ENCODE measurements around the gene TCHP.
"Not testable (repeated sequence)": the region's sequence is repeated elsewhere in the genome, so short reads cannot be mapped to it uniquely, and the experiment has no call there.

Gene TCHP

DNA sequence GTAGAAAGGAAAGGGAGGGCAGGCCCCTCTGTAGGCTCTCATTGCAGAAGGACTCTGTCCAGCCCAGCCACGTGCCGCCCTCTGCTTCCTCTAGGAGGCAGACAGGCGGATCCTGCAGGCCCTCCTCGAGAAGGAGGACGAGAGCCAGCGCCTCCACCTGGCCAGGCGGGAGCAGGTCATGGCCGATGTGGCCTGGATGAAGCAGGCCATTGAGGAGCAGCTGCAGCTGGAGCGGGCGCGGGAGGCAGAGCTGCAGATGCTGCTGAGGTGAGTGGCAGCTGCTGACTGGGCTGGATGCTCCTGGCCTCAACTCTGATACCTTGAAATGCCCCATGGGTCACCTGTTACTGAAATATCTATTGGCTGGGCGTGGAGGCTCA, 10.9 kb downstream of the TCHP start:
- DNase-seq = no peak

DNA sequence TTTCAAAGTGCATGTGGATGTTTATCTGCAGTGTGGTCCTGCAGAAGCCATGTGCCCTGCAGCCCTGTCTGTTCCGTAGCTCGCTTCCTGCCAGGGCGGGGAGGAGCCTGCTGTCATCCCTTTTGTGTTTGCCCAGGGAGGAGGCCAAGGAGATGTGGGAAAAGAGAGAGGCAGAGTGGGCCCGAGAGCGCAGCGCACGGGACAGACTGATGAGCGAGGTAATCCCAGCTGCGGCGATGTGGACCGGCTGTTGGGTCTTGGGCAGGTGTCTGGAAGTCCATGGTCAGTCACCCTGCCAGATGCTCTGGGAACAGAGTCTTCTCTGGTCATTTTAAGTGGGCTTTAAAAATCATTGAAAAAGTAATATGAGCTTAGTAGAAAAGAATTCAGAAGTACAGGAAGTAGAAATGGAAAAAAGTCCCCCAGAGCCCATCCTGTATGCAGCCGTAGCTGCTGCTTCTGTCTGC, 12.8 kb downstream of the TCHP start:
- no peak for DNase-seq

DNA sequence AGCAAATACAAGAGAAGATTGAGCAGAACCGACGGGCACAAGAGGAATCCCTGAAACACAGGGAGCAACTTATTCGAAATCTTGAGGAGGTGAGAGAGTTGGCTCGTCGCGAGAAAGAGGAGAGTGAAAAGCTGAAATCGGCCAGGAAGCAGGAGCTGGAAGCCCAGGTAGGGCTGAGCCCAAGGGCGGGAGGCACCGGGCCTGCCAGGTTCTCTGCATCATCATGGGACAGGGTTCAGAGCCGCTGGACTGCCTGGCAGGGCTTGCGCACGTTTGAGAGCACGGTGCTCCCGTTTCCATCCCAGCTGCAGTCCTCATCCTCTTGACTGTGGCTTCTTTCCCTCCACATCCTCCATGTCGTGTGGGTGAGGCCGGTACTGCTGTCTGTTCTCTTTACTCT, 14.4 kb downstream of the TCHP start:
- no peak for DNase-seq

DNA sequence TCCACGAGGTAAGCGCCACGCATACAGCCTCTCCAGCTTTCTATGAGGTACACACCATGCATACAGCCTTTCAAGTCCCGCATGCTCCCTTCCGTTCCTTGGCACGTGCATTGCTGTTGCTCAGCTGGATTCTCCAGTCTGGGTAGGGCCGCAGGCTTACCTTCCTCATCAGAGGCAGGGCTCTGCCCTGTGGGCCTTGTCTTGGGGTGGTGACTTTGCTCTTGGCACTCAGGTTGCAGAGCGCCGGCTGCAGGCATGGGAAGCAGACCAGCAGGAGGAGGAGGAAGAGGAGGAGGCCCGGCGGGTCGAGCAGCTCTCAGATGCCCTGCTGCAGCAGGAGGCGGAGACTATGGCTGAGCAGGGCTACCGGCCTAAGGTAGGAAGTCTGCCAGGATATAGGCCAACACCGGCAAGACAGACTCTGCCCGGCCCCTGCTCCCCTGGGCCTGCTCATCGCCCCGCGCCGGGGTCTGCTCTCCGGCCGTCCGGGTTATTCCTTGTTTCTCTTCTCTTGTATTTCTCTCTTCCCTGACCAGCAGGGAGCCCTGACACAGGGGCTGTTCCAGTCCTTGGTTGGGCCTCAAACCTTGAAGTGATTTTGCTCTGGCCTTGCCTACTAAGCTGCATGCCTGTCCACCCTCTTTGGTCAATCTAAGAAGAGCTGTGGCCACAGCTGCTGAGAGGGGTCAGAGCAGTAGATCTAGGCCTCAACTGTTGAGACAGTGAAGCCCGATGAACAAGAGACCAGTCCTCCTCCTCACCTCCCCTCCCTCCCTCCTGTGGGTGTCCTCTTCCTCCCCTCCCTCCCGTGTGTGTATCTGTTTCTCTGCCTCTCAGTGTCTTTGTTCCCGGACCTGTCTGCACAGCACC, 15.3 kb downstream of the TCHP start:
- no peak for DNase-seq

DNA sequence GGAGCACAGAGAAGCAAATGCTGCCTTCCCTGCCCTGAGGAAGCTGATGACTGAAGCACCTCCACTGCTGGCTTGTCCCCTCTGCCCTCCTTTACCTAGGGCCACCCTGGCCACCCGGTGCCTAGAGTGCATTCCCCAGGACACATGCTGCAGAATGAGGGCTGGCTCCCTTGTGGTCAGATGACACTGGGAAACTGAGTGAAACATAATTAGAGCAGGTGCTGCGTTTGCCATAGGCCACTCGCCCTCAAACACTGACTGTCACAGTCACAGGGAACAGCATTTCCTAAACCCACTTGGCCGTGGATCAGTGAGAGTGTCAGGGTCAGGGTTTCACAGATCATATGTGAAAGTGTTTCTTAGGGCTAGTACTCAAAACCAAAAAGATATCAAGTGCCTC, 16.0 kb downstream of the TCHP start:
- no peak for DNase-seq

DNA sequence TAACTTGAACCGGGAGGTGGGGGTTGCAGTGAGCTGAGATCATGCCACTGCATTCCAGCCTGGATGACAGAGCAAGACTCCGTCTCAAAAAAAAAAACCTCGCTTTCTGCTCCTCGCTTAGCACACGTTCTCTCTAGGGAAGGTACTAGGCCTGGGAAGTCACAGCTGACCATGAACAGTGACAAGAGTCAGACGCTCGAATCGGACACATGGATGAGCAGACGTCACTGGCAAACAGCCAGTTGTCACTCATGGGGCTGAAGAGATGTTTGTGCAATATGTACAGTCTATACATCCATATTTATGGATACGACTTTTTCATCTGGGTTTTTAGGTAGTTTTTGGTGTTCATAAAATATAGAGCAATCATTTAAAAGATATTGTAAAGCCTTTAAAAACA, 19.4 kb downstream of the TCHP start:
- DNase-seq = no peak

DNA sequence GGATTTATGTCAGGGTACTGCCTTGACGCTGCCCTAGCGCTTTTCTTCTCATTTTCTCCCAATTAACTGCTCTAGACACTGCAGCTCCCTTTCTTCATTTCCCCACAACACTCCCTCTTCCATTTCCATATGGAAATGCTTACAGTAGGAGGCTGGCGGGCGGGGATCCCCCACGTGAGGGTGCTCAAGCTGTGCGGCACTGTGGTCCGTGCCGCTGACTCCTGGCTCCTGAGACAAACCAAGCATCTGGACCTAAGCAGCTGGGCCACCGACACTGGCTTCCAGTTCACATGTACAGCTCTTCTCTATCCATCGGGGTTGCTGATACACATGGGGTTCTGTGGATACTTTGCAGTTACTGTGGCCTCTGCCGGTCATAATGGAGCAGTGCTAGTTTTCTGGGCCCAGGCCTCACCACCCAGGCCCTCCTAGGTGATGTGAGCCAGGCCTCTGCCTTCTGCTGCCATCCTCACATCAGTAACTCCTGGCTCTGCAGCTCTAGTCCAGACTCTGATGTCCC, 20.2 kb downstream of the TCHP start:
- DNase-seq = no peak

DNA sequence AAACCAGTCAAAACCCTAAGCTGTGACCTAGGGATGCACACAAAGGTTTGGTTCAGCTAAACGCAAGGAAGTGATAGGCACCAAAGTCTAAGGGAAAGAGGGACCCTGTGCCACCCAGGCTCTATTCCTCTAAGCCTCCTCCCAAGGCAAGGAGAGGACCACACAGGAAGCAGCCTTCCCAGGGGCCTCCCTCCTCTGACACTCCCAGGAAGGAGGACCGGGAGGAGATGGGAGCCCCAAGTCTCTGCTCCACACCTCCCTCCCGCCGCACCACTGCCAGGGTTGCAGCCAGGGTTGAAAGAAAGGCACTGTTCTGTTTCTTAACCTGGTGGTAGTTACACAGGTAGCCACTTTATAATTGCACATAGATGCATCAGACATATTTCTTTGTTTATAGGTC, 21.9 kb downstream of the TCHP start:
- DNase-seq = no peak

DNA sequence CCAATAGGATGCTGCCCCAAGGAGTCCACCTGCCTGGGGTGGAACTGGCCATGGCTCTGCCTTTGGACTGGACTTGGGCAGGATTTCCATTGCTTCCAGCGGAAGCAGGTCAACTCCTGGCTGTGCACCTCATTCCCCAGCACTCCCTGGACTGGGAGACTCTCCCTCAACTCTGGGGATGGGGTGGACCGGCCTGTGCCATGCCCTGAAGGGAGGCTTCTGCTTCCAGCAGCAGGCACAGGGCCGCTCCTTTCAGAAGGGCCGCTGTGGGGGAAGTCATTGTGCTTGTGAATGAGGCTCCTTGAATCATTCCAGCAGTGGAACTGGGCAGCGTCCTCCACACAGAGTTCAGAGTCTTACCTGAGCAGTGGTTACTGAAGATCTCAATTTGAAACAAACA, 23.0 kb downstream of the TCHP start:
- no peak for DNase-seq

DNA sequence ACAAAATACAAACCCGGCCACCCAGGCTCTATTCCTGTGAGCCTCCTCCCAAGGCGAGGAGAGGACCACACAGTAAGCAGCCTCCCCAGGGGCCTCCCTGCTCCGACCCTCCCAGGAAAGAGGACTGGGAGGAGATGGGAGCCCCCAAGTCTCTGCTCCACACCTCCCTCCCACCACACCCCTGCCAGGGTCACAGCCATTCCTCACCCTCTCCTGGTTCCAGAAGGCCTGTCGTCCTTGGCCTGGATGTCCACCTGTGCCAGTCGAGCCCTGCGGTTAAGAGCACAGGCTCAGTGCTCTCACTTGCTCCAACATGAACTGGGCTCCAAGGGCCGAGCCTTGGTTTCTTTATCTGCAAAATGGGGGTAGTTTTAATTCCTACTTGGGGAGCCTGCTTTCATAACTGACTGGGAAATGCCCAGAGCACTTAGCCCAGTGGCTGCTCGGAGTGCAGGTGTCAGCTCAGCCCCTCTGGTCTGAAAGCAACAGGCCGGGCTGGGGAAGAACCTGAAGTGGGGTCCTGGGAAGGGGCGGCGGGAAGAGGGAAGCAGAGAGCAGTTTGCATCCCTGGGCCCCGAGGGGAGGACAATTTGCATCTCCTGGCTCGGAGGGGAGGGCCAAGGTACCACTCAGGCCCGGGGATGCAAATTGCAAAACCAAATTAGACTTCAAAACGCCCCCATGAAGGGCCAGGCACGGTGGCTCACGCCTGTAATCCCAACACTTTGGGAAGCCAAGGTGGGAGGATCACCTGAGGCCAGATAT, 23.6 kb downstream of the TCHP start:
- no peak for DNase-seq

DNA sequence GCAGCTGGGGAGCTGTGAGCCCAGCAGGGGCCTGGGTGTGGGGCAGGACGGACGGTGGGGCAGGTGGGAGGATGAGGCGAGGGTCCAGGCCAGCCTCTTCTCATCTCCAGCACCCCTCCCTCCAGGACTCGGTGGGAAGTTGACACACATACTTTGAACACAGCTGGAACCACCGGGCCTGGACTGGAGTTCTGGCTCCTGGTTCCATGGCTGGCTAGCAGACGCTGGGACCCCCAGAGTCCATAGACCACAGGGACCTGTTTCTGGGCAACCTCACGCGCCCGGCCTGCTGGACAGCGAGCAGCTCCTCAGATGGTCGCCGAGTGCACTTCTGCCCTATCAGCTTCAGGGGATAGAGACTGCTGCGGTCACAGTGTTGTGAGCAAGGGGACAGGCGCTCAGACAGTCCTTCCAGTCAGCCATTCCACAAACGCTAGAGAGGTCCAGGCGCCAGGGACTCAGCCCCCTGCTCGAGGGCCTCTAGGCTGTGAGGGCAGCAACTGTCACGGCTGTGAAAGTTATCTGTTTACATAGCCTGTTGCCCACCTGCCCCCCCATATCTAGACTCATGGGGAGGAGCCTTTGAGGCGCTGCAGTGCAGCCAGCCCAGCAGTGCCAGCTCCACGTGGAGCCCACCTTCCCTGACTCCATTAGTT, 25.2 kb downstream of the TCHP start:
- no peak for DNase-seq

DNA sequence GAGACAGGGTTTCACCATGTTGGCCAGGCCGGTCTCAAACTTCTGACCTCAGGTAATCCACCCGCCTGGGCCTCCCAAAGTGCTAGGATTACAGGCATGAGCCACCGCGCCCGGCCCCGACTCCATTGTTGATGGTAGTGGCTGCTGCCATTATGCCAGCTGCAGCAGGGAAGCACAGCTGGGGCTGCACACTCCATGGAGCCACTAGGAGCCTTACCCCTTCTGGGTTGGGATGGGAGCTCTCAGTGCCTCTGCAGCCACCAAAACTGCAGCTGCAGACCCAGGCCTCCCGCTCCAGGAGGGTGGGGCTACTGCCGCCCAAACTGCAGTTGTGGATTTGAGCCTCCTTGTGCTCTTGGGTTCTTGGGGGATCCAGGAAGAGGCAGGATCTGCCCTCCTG, 25.9 kb downstream of the TCHP start:
- no peak for DNase-seq

DNA sequence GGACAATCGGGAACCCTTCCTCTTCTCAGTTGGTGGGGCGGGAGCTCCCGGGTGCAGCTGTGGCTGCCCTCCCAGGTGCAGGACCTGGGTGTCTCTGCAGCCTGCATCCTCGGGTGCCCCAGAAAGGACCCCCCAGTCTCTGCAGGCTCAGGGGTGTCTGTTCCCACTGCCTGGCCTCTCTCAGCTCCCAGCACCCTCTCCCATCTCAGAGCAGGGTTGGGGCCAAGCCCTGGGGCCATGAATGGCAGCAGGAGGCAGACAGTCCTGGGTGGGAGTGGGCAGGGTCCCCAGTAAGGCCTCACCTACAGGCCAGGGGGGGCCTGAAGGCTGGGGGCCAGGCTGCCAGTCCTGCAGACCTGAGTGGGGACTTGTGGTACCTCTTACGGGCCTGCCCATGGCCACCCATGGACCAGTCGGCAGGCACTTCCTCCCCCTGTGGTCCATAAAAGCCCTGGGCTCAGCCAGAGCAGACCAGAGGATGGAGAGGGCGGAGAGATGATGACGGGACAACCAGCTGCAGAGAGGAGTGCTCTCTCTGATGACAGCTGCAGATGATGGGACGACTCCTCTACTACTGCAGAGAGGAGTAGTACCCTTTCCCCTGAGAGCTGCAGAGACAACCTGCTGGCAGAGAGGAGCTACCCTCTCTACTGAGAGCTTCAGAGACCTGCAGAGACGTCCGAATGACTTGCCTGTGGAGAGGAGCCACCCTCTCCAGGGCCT, 26.6 kb downstream of the TCHP start:
- DNase-seq = no peak

DNA sequence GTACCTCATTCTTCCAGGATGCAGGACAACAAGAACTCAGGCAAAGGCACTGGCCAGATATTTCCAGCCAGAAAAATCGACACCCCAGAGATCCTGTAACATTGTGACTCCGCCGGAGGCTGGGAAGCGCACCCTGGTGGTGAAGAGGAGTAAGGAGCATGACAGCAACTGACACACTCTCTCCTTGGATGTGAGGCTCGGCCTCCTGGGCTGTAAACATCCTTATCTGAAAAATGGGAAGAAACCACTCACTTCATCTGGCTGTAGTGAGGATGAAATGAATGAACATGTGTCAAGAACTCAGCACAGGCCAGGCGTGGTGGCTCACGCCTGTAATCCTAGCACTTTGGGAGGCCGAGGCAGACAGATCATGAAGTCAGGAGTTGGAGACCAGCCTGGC, 27.5 kb downstream of the TCHP start:
- no peak for DNase-seq

DNA sequence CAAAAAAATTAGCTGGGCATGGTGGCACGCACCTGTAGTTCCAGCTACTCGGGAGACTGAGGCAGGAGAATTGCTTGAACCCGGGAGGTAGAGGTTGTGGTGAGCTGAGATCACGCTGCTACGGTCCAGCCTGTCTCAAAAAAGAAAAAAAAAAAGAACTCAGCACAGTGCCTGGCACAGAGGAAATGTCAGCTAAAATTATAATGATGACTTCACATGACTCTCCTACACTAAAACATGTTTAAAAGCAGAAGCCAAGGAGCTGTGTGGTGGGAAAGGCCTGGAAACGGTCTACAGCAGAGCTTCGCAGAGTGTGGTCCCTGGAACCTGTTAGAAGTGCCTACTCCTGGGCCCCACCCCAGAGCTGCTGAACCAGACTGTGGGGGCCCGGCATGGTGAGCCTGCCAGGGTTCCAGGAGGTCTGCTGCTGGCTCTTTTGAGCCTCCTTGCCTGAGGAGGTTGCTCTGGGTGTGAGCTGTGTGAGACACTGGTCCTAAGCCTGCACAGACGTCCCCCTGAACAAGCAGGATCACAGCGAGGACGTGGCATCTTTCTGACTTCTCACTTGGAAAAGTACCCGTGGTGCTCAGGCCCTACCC, 28.1 kb downstream of the TCHP start:
- no peak for DNase-seq

DNA sequence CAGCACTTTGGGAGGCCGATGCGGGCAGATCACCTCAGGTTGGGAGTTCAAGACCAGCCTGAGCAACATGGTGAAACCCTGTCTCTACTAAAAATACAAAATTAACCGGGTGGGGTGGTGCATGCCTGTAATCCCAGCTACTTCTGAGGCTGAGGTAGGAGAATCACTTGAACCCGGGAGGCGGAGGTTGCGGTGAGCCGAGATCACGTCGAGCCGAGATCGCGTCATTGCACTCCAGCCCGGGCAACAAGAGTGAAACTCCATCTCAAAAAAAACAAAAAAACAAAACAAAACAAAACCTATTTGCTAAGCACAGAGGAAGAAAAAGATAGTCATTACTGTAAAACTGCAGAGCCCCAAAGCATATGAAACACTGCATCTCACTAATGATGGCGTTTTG, 29.3 kb downstream of the TCHP start:
- DNase-seq = not testable (repeated sequence)

DNA sequence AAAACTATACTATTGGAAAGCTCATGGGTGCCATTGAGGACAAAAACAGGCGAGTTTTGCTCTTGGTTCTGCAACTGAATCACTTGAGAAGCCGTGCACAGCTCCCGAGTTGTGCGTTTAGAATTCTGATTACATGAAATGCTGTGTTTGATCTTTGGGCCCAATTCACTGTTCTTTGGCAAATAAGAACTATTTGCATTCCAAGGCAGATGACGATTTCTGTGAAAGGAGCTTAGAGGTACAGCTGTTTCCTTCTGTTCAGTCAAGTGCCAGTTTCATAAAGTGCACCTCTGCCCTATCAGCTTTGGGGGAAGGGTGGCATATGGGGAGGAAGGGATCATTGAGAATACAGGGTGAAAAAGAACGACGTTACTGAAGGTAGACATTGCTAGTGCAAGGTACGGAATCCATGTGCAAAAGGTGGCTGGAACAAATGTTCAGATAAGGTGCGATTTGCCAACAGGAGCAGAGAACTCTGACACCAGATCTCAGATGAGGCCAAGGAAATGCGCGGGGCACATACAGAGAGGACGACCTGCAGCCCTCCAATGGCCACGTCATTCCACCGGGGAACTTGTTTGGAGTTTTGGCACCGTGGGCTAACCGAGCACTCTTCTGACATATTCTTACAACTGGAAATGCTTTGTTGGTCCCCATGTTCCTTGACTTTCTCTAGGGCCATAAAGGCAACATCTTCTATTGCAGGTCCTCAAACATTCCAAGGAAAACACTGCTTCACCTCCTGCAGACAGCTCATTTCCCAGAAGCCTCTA, 30.1 kb downstream of the TCHP start:
- DNase-seq = no peak

DNA sequence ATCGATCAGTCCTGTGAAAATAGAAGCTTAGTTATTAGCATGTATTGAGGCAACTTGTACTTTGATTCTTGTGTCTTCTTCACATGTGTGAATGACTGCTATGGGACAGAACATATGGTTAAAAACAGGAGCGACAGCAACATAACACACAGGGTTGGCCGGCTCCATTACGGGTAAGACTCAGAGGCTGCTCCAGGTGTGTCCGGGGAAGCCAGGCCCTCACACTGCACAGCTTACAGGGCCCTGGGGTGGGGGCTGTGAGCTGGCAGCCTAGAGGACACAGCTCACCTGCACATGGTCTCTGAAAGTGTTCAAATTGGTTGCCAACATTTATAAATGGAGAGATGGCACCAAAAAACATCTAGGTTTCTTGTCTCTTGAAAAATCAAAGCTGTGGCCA, 31.1 kb downstream of the TCHP start:
- no peak for DNase-seq

DNA sequence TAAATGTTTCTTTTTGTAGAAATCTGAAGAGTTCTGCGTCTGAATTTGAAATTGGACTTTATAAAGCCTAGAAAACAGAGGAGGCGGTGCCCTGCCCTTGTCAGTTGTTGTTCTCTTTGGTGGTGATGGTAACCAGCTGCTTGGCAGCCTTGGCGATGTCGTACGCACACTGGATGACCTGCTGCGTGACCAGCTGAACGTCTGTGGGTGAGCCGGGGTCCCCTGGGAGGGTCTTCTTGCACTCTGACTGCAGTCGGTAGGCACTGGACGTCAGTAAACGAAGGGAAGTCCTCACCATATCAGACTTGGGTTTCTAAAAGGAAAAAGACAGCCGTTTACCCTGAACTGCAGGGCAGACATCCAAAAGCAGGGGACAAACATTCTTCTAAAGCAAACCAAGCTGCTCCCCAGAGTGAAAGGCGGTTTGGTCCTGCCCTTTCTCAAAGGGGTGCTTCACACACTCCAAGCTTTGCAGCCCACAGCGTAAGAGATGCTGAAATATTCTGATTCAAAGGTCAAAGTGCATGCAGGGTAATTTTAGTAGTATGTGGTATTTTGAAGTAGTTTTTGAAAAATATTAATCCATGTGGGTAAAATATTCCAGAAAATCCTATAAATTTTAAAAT, 32.9 kb downstream of the TCHP start:
- DNase-seq = no peak

DNA sequence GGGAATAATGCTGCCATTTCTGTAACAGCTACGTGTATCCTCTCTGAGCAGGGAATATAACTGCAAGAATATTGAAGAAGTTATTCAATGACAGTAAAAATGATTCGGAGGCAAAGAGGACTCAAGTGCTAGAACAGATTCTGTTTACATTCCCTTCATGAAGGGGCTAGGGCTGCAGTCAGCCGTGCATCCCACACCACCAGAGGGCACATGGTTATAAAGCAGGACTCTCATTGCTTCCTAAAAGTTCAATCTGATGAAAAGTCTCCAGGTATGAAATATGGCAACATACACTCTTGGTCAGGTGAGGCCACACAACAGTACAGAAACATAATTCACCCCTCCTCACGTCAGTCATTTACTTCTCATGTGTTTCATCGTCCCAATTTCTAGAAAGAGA, 34.0 kb downstream of the TCHP start:
- DNase-seq = no peak

DNA sequence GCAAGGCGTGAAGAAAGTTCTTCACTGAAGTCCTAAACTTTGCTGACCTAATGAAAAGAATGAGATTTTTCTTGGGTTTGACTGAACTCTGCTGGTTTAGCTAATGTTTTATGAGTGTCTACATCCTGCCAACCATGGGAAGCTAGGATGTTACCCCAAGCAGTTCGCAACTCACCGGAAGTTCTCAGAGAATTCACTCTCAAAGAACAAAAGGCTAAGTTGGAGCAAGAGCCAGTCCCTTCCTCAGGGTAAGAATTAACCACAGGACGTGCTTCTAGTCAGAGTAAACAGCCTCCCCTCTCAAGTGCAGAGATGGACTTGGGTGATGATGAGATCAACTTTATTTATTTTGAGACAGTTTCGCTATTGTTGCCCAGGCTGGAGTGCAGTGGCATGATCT, 37.3 kb downstream of the TCHP start:
- DNase-seq = no peak

Data from KG1 (cell line).